ENCODE data around the gene FAM76B.

FAM76B gene

DNA sequence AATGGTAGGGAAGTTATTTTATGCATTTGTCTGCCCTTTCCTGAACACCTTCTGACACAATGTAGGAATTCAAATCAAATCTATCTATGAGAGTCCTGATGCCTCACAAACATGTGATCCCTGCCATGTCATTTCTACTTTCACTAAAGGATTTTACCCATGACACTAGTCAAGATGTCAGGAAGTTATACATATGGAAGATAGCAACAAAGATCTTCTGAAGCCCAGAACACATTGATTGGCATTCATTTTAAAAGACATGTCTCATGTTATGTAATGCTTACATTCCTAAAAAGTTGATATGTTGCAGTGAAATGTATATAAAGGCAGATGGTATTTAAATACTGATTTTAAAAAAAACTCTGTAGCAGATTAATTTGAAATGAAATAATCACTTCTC is 61.5 kb downstream of the FAM76B start:
- no peak for DNase-seq

DNA sequence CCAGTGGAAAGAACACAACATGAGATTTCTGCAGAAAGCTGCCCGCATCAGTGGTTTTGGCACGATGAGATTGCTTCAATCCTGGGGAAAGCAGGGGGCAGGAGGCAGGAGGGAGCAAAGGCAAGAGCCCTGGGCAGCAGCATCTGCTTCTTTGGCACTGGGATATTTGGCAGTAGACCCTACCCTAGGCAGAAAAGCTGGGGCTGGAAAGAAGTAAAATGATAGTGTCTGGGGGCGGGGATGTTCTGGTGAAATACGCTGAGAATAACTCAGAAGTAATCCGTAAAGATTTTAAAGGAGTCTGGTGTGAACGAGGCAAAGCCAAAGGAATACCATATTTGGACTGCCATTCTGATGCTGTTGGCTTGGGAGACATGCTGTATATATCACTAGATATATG is 62.0 kb downstream of the FAM76B start:
- DNase-seq, result no peak

- no peak for DNase-seq
Measured at GRCh38 chr11:95727111-95727510, 62.5 kb downstream of the FAM76B start.

DNA sequence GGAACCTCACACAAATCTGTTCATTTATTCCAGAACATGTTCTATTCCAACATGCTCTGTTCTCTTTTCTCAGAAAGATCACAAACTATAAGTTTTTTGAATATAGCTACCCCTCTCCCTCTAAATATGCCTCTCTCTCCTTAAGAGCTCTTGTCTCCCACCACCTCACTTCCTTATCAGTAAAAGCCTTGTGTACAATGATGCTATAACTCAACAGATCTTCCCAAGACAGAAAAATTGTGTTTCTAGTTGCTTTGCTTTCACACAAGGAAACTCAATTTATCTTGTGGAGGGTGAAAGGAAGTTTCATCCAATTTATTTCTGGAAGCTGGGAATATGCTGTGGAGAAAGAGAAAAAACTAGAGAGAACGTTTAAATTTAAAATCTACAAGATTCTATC is 64.4 kb downstream of the FAM76B start:
- DNase-seq, result no peak

DNA sequence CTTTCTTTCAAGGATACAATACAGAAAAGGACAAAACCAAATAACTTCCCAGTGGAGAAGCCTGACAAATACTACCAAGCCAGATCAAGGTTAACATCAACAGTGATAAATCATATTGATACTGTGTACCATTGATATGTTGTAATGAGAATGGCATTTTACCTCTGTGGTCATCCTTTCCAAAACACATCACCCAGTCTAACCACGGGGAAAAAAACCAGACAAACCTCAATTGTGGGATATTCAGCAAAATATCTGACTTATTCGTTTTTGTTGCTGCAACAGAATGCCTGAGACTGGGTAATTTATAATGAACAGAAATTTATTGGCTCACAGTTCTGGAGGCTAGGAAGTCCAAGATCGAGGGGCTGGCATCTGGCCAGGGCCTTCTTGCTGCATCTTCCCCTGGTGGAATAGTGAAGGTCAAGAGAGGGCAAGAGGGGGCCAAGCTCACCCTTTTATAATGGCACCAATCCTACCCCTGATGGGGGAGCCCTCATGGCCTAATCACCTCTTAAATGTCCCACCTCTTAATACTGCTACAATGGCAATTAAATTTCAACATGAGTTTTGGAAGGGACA is 66.1 kb downstream of the FAM76B start:
- no peak for DNase-seq

GRCh38 chr11:95720195-95720594 is 69.4 kb downstream of the FAM76B start:
- DNase-seq, result no peak
